Central memory CD8-positive, alpha-beta T cell (primary cell): ENCODE results near the gene TTPAL.

Source experiments
- ATAC-seq: fragments of 150-1000 bp; cut with Tn5 transposase; replicated peaks from 2 replicates; pipeline ENCODE4 v1.10.0; 2022; ENCODE audit warnings: mild to moderate bottlenecking, moderate FRiP score, moderate number of reproducible peaks; ENCODE audit not compliant: poor library complexity, severe bottlenecking; ENCODE audit errors: extremely low read depth
- DNase-seq, 2 donors: peaks; one replicate each; pipeline ENCODE4 v3.0.0; 2021; ENCODE audit warnings: low spot score in 2 of 2
- H3K27ac Mint-ChIP-seq: one replicate; pipeline ENCODE4 v1.8.0; 2022; ENCODE audit warnings: low read depth, mild to moderate bottlenecking, moderate library complexity, mixed read lengths
- H3K27me3 Mint-ChIP-seq: one replicate; pipeline ENCODE4 v1.8.0; 2022; ENCODE audit warnings: mixed read lengths
- H3K36me3 Mint-ChIP-seq: one replicate; pipeline ENCODE4 v1.8.0; 2022; ENCODE audit warnings: mild to moderate bottlenecking, moderate library complexity, mixed read lengths; ENCODE audit not compliant: insufficient read depth
- H3K4me1 Mint-ChIP-seq: one replicate; pipeline ENCODE4 v1.8.0; 2022; ENCODE audit warnings: mixed read lengths
- H3K4me3 Mint-ChIP-seq: one replicate; pipeline ENCODE4 v1.8.0; 2022; ENCODE audit warnings: mild to moderate bottlenecking, moderate library complexity, mixed read lengths
- H3K9me3 Mint-ChIP-seq: one replicate; pipeline ENCODE4 v1.8.0; 2022; ENCODE audit warnings: mixed read lengths

TTPAL gene

DNA sequence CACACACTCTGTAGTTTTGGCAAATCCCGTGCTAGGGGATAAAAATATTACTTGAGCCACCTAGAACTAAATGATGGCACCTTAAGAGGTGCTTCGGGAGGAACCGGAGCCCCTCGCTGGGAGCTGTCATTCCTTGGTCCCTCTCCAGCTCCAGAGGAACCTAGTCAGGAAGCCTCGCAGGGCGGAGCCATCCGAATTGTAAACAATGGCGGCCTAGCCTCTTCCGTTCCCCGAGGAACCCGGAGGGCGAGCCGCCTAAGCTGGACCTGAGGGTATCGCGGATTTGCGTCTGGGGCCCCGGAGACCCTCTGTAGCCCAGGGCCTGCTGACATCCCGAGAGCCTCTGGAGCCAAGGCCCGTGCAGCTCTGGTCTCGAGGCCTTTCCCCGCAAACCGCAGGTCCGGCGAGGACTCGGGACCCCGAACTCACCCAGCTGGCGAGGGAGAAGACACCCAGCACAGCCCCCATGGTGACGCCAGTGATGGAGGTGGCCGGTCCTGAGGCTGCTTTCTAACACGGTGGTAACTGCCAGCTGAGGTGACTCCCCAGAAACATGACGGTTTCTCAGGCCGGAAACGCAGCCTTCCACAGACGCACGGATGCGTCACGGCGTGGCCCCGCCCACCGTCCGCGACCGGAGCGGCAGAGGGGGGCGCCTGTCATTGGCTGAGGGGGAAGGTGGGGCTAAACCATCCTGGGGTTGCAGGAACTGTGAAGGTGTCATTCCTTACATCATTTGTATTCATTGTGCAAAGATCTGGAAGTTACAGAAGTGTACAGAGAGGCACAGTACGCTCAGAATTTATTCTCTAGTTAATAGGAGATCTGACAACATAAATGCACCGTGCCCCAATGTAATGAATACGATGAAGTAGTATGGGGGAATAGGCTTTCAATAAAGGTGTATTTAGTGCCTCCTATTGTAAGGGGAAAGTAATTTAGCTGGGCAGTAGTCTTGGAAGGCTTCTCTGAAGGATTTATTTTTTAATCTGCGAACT is 46.1 kb downstream of the TTPAL start, which contains the start of gene SERINC3:
Gene SERINC3 (minus strand): TSS at position 587 of the 998 bp plus-strand sequence. CDS start 119 bp downstream, at position 468.
- H3K27ac Mint-ChIP-seq: peak within 1 kb of the TSS; percentile 93
- peaks cover 30% of the 10 kb centered on the region for H3K36me3 Mint-ChIP-seq
- ATAC-seq: peak; percentile 92
- peaks cover 56% of the 10 kb centered on the region for H3K4me1 Mint-ChIP-seq
- no peaks in the 10 kb centered on the region for H3K9me3 Mint-ChIP-seq
- peak within 1 kb of the TSS; percentile 81 for H3K4me3 Mint-ChIP-seq
- no peaks in the 10 kb centered on the region for H3K27me3 Mint-ChIP-seq
- DNase-seq: peak; percentile 94 to 98

DNA sequence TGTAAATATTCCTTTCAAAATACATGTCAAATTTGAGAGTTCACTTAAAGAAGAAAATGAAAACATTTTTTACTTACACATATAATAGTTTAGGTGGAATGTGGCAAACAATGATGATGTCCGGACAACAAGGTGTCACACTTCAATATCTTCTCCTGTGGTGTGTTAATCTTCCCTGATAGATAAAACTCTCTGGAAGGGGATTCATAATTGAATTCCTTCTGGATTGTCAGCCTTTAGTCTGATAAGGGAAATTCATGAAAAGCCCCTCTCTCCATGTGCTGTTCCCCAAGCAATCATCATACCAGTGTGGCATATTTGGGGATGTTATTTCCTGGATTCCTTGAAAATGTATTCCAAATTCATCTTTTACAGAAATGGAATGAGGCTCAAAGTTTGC is 47.2 kb downstream of the TTPAL start:
- Mint-ChIP-seq H3K36me3 (peaks cover 26% of the 10 kb centered on the region), H3K27me3 (no peaks in the 10 kb centered on the region), H3K4me3 (peak overlapping the region; percentile 81), H3K4me1 (peaks cover 45% of the 10 kb centered on the region), H3K9me3 (no peaks in the 10 kb centered on the region), H3K27ac (peak overlapping the region; percentile 93)
- DNase-seq (no peak), ATAC-seq (no peak)

DNA sequence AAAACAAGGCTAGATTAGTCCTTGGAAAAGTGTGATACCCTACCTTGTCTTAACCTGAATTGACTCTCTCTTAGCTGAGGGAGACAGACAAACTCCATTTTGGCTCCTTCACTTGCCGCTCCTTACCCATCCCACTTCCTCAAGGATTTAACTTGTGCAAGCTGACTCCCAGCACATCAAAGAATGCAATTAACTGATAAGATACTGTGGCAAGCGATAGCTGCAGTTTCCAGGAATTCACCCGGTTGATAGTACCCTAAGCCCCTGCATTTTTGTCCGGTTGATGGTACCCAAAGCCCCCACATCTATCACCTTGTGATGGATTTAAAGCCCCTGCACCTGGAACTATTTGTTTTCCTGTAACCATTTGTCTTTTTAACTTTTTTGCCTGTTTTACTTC is 48.1 kb downstream of the TTPAL start:
- Mint-ChIP-seq H3K27me3 (no peaks in the 10 kb centered on the region), H3K9me3 (no peaks in the 10 kb centered on the region), H3K4me1 (peaks cover 37% of the 10 kb centered on the region), H3K4me3 (no peak overlapping the region), H3K27ac (peak overlapping the region; percentile 93), H3K36me3 (peaks cover 26% of the 10 kb centered on the region)
- ATAC-seq (no peak), DNase-seq (no peak)

DNA sequence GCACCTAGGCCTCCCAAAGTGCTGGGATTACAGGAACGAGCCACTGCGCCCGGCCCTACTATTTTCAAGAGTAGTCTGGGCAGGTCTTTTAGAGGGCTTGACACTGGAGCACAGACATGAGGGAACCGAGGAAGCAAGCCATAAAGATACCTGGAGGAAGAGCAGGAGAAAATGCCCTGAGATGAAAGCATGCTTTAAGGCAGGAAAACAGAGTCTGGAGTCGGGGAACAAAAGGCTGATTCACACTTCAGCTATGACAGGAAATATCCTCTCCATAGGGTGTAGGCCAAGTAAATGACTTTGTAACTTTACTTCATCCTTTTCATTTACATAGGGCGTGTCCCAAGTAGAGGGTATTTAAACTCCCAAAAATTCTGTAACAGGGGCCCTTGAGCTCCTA is 50.5 kb downstream of the TTPAL start:
- DNase-seq: no peak

GRCh38 chr20:44527716-44528199 is 52.1 kb downstream of the TTPAL start:
- Mint-ChIP-seq H3K27ac (no peak overlapping the region), H3K9me3 (no peaks in the 10 kb centered on the region), H3K36me3 (peaks cover 4% of the 10 kb centered on the region), H3K27me3 (no peaks in the 10 kb centered on the region), H3K4me1 (peaks cover 9% of the 10 kb centered on the region), H3K4me3 (no peak overlapping the region)
- ATAC-seq: no peak
- no peak for DNase-seq

More for the DNA sequence above, 50.5 kb downstream of the TTPAL start:
- peaks cover 14% of the 10 kb centered on the region for H3K4me1 Mint-ChIP-seq
- H3K4me3 Mint-ChIP-seq: no peak overlapping the region
- no peak overlapping the region for H3K27ac Mint-ChIP-seq
- H3K27me3 Mint-ChIP-seq: no peaks in the 10 kb centered on the region
- peaks cover 11% of the 10 kb centered on the region for H3K36me3 Mint-ChIP-seq
- H3K9me3 Mint-ChIP-seq: no peaks in the 10 kb centered on the region
- ATAC-seq: no peak

- H3K27ac Mint-ChIP-seq: no peak overlapping the region
- peaks cover 6% of the 10 kb centered on the region for H3K4me1 Mint-ChIP-seq
- no peak for DNase-seq
- no peaks in the 10 kb centered on the region for H3K9me3 Mint-ChIP-seq
- no peaks in the 10 kb centered on the region for H3K27me3 Mint-ChIP-seq
- no peak for ATAC-seq
- H3K36me3 Mint-ChIP-seq: peaks cover 4% of the 10 kb centered on the region
- H3K4me3 Mint-ChIP-seq: no peak overlapping the region
Observed at GRCh38 chr20:44528309-44528708, 52.6 kb downstream of the TTPAL start.

- H3K27ac Mint-ChIP-seq: no peak overlapping the region
- H3K27me3 Mint-ChIP-seq: no peaks in the 10 kb centered on the region
- no peaks in the 10 kb centered on the region for H3K9me3 Mint-ChIP-seq
- no peak overlapping the region for H3K4me3 Mint-ChIP-seq
- H3K36me3 Mint-ChIP-seq: peaks cover 2% of the 10 kb centered on the region
- no peak for DNase-seq
- H3K4me1 Mint-ChIP-seq: peaks cover 6% of the 10 kb centered on the region
- ATAC-seq: no peak
Observed at GRCh38 chr20:44532259-44532980, 56.7 kb downstream of the TTPAL start.

DNA sequence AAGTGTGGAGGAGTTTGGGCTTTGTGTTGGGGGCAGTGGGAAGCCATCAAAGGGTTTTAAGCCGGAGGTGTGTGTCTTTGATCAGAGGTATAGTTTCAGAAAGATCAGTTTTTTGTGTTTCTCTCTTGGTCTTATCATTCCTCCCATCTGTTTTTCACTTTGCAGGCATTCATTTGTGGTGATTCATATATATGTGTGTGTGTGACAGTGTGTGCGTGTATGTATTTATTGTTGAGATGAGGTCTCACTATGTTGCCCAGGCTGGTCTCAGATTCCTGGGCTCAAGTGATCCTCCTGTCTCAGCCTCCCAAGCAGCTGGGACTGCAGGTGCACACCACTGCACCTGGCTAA is 57.3 kb downstream of the TTPAL start:
- peaks cover 6% of the 10 kb centered on the region for H3K4me1 Mint-ChIP-seq
- H3K27ac Mint-ChIP-seq: no peak overlapping the region
- DNase-seq: no peak
- no peaks in the 10 kb centered on the region for H3K9me3 Mint-ChIP-seq
- H3K4me3 Mint-ChIP-seq: no peak overlapping the region
- ATAC-seq: peak; percentile 34
- no peaks in the 10 kb centered on the region for H3K27me3 Mint-ChIP-seq
- H3K36me3 Mint-ChIP-seq: peaks cover 2% of the 10 kb centered on the region

DNA sequence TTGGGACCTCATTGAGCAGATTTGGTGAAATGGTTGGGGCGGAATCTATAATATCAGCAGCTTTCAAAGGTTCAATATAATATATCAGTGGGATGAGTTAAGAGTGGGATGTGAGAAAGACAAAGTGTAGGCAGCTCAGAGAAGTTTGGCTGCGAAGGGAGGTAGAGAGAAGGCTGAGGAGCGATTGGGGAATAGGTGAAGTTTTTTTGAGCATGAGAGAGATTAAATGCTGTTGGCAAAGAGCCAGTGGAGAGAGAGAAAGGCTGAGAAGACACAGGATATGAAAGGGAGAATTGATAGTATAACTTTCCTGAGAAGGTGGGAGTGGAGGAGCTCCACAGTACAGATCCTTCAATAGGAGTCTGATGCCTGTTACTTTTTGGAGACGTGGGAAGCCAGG is 58.3 kb downstream of the TTPAL start:
- Mint-ChIP-seq H3K27ac (no peak overlapping the region), H3K9me3 (no peaks in the 10 kb centered on the region), H3K36me3 (peaks cover 2% of the 10 kb centered on the region), H3K4me3 (no peak overlapping the region), H3K27me3 (no peaks in the 10 kb centered on the region), H3K4me1 (peaks cover 6% of the 10 kb centered on the region)
- no peak for DNase-seq
- no peak for ATAC-seq

DNA sequence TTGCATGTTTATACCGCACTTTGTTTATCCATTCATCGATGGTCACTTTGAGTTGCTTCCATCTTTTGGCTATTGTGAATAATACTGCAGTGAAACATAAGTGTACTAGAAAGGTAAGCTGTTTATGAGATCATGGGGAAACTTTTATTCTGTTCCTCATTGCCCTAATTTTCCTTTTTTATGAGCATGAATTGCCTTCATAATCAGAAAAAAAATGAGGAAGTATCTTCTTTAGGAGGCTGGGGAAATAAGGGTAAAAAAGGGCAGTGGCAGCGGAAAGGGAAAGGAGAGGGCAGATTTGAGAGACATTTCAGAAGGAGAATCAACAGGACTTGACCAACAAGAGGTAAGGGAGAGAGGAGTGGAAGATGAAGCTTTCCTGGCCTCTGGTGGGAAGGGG is 60.5 kb downstream of the TTPAL start:
- no peak overlapping the region for H3K27ac Mint-ChIP-seq
- no peaks in the 10 kb centered on the region for H3K9me3 Mint-ChIP-seq
- H3K27me3 Mint-ChIP-seq: no peaks in the 10 kb centered on the region
- no peak for ATAC-seq
- no peak for DNase-seq
- peaks cover 2% of the 10 kb centered on the region for H3K36me3 Mint-ChIP-seq
- peaks cover 6% of the 10 kb centered on the region for H3K4me1 Mint-ChIP-seq
- H3K4me3 Mint-ChIP-seq: no peak overlapping the region

- no peaks in the 10 kb centered on the region for H3K36me3 Mint-ChIP-seq
- no peaks in the 10 kb centered on the region for H3K27me3 Mint-ChIP-seq
- no peak overlapping the region for H3K4me3 Mint-ChIP-seq
- no peak for ATAC-seq
- H3K27ac Mint-ChIP-seq: no peak overlapping the region
- H3K4me1 Mint-ChIP-seq: no peaks in the 10 kb centered on the region
- DNase-seq: no peak
- H3K9me3 Mint-ChIP-seq: no peaks in the 10 kb centered on the region
Observed at GRCh38 chr20:44537993-44538392, 62.3 kb downstream of the TTPAL start.

GRCh38 chr20:44540834-44541233 is 65.2 kb downstream of the TTPAL start:
- H3K4me3 Mint-ChIP-seq: no peak overlapping the region
- no peaks in the 10 kb centered on the region for H3K9me3 Mint-ChIP-seq
- H3K27me3 Mint-ChIP-seq: no peaks in the 10 kb centered on the region
- ATAC-seq (no peak), DNase-seq (no peak)
- H3K36me3 Mint-ChIP-seq: no peaks in the 10 kb centered on the region
- no peaks in the 10 kb centered on the region for H3K4me1 Mint-ChIP-seq
- H3K27ac Mint-ChIP-seq: no peak overlapping the region
